Measurements from ENCODE around the gene LDHD. TPM values are rescaled to one million over a fixed set of nuclear protein-coding genes. Genes with fewer than 3 reads are reported as not detected.

The LDHD gene
- total and polyA plus RNA-seq, 10 of the 15 experiments (the other 5 are each of a cell fraction or from before 2014, with no cell fraction given): 0.10 to 0.12 TPM; not detected in 8

DNA sequence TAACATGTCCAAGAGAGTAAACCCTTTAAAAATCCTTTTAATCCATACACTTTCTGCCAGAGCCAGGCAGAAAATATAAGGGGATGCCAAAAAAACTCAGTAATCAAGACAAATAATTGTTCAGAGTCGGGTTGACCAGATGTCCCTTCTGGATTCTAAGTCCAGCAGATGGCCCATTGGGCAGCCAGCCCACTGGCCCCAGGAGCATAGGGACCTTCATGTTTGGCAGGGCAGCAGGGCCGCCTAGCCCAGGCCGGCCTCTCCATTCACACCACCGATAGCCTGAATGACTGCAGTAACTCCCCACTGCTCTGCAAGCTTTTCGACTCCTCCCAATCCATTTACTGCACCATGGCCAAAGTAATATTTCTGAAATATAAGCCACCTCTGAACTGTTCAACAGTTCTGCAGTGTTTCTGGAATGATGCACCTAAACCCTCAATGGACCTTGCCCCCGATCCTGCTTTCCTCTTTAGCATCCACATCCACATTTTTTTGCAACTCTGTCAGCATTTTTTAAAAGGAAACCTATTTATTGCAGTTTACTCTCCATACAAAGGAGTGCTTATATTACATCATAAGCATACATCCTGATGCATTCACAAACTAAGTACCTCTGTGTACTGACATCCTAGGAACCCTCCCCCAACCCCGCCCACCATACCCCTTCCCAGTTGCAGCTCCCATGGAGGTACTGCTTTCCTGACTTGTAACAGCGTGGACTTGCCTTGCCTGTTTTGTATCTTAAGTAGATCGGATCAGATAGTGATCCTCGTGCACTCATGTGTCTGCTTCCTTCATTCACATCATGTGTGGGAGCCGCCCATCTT lies 46.4 kb downstream of the LDHD start:
- DNase-seq (ENCODE audit: low read depth, low spot score) (no peak), ATAC-seq (no peak), FAIRE-seq (no peak)
- no peak overlapping the region for H3K9ac ChIP-seq (ENCODE audit: control insufficient read depth, insufficient read depth, low read length)
- SMC1A ChIA-PET (ENCODE audit: uncharacterized antibody, unreplicated experiment): no interaction called here
- H3K4me2 ChIP-seq (ENCODE audit: control insufficient read depth, insufficient read depth): no peak overlapping the region
- no peaks in the 10 kb centered on the region for H4K20me1 ChIP-seq (ENCODE audit: control insufficient read depth, insufficient read depth)
- TF ChIP-seq FOS (IDR thresholded peaks at IDR 0.05; ENCODE audit: borderline replicate concordance, extremely low read depth, insufficient read length): no peak
- TF ChIP-seq, protein P1, sequence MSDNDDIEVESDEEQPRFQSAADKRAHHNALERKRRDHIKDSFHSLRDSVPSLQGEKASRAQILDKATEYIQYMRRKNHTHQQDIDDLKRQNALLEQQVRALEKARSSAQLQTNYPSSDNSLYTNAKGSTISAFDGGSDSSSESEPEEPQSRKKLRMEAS (IDR thresholded peaks at IDR 0.05; ENCODE audit: low read depth, low read length): no peak
- BruUV-seq (replicated peaks): no TSS peak
- H3K27ac ChIP-seq (ENCODE audit: control insufficient read depth, insufficient read depth): no peak overlapping the region
- H2AFZ ChIP-seq (ENCODE audit: control insufficient read depth, low read depth, low read length): no peak overlapping the region
- in situ Hi-C loops (cut with MboI): no loop called here
- CTCF ChIA-PET: interaction anchor here (1.9 kb wide), 1 partner anchor 72 kb away, joined by 6 read pairs; the partner anchor contains the start of gene ZNRF1
- H3K79me2 ChIP-seq (ENCODE audit: control insufficient read depth, insufficient read depth, low read length): no peaks in the 10 kb centered on the region; the same call in none of the 2 replicates
- no peak overlapping the region for H3K4me3 ChIP-seq
- H3K4me1 ChIP-seq (ENCODE audit: control insufficient read depth, insufficient read depth, low read length): peaks cover 5% of the 10 kb centered on the region
- WGBS (ENCODE audit: insufficient coverage, insufficient replicate concordance, low lambda C conversion rate, missing lambda C conversion rate): 87% methylated on average over 11 of the region's 11 CpGs
- H3K36me3 ChIP-seq (ENCODE audit: control insufficient read depth in 2 of 2, insufficient read depth in 2 of 2, low read length in 1 of 2): no peaks in the 10 kb centered on the region
- POLR2A ChIA-PET: interaction anchor here (0.5 kb wide), 1 partner anchor 33 kb away, joined by 4 read pairs; no protein-coding TSS in a partner anchor
- RAD21 ChIA-PET (ENCODE audit: unreplicated experiment): interaction anchor here (0.7 kb wide), 1 partner anchor 13 kb away, joined by 3 read pairs; no protein-coding TSS in a partner anchor
- H3K9me3 ChIP-seq (replicated peaks; ENCODE audit: control insufficient read depth, insufficient read depth, low read length): no peaks in the 10 kb centered on the region
- no peaks in the 10 kb centered on the region for H3K27me3 ChIP-seq (replicated peaks in 1 of 2; ENCODE audit: control insufficient read depth in 2 of 2, insufficient read depth in 2 of 2, low read length in 1 of 2)
- intact Hi-C loops (cut with micrococcal nuclease; ENCODE audit: unreplicated experiment): no loop called here
